Rectal smooth muscle tissue (tissue), 1 donor: Measurements from ENCODE around the gene SEMA4B.

Experiments used
- H3K27ac ChIP-seq: one replicate; pipeline ENCODE4 v1.7.0; 2013; ENCODE audit warnings: low read depth, low read length, inconsistent platforms
- H3K27me3 ChIP-seq: one replicate; pipeline ENCODE4 v1.7.0; 2013; ENCODE audit warnings: low read length; ENCODE audit not compliant: control insufficient read depth, insufficient read depth
- H3K36me3 ChIP-seq: one replicate; pipeline ENCODE4 v1.7.0; 2013; ENCODE audit warnings: low read length; ENCODE audit not compliant: control insufficient read depth, insufficient read depth
- H3K4me1 ChIP-seq: one replicate; pipeline ENCODE4 v1.7.0; 2013; ENCODE audit warnings: low read length; ENCODE audit not compliant: control insufficient read depth, insufficient read depth
- H3K4me3 ChIP-seq: one replicate; pipeline ENCODE4 v1.7.0; 2013; ENCODE audit warnings: low read length
- H3K9ac ChIP-seq: one replicate; pipeline ENCODE4 v1.7.0; 2013; ENCODE audit warnings: low read length

Gene SEMA4B

GRCh38 chr15:90213122-90213817 lies 12.1 kb downstream of the SEMA4B start:
- Histone ChIP-seq H3K9ac (no peak overlapping the region), H3K27me3 (no peaks in the 10 kb centered on the region), H3K36me3 (peaks cover 24% of the 10 kb centered on the region), H3K4me3 (no peak overlapping the region), H3K27ac (no peak overlapping the region), H3K4me1 (peaks cover 19% of the 10 kb centered on the region)

GRCh38 chr15:90213818-90214204 lies 12.7 kb downstream of the SEMA4B start:
- Histone ChIP-seq H3K27ac (no peak overlapping the region), H3K4me1 (peaks cover 19% of the 10 kb centered on the region), H3K9ac (no peak overlapping the region), H3K27me3 (no peaks in the 10 kb centered on the region), H3K4me3 (no peak overlapping the region), H3K36me3 (peaks cover 24% of the 10 kb centered on the region)

- no peak overlapping the region for H3K27ac ChIP-seq
- no peak overlapping the region for H3K9ac ChIP-seq
- peaks cover 23% of the 10 kb centered on the region for H3K4me1 ChIP-seq
- no peaks in the 10 kb centered on the region for H3K27me3 ChIP-seq
- peaks cover 24% of the 10 kb centered on the region for H3K36me3 ChIP-seq
- no peak overlapping the region for H3K4me3 ChIP-seq
Observed at GRCh38 chr15:90214553-90215196, 13.5 kb downstream of the SEMA4B start.

- Histone ChIP-seq H3K36me3 (peaks cover 27% of the 10 kb centered on the region), H3K27ac (no peak overlapping the region), H3K4me3 (no peak overlapping the region), H3K9ac (no peak overlapping the region), H3K4me1 (peaks cover 12% of the 10 kb centered on the region), H3K27me3 (no peaks in the 10 kb centered on the region)
Observed at GRCh38 chr15:90217671-90218394, 16.7 kb downstream of the SEMA4B start.

GRCh38 chr15:90219421-90220141 lies 18.5 kb downstream of the SEMA4B start:
- Histone ChIP-seq H3K27me3 (no peaks in the 10 kb centered on the region), H3K4me1 (peaks cover 12% of the 10 kb centered on the region), H3K36me3 (peaks cover 40% of the 10 kb centered on the region), H3K9ac (no peak overlapping the region), H3K27ac (peak overlapping the region; percentile 56), H3K4me3 (no peak overlapping the region)

- H3K36me3 ChIP-seq, result peaks cover 52% of the 10 kb centered on the region
- no peak overlapping the region for H3K9ac ChIP-seq
Observed at GRCh38 chr15:90221246-90221900, 20.2 kb downstream of the SEMA4B start.

DNA sequence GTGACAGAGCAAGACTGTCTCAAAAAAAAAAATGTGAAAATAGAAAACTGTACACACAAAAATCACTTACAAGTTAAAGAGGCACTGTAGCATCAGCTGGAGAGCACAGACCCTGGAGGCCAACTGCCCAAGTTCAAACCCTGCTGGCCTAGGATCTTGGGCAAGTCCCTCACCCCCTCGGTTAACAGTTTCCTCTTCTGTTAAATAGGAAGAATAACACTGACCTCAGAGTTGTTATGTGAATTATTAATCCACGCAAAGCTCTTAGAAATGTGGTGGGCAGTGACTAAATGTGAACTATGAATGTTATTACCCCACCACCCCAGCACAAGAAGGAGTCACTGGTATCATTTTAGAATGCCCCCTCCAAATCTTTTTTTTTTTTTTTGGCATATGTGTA lies 21.4 kb downstream of the SEMA4B start:
- no peak overlapping the region for H3K27ac ChIP-seq
- no peak overlapping the region for H3K4me3 ChIP-seq
- no peaks in the 10 kb centered on the region for H3K27me3 ChIP-seq
- peaks cover 48% of the 10 kb centered on the region for H3K36me3 ChIP-seq
- no peak overlapping the region for H3K9ac ChIP-seq
- H3K4me1 ChIP-seq, result peaks cover 12% of the 10 kb centered on the region

More at GRCh38 chr15:90221246-90221900, 20.2 kb downstream of the SEMA4B start:
- peak overlapping the region; percentile 18 for H3K4me3 ChIP-seq
- peaks cover 12% of the 10 kb centered on the region for H3K4me1 ChIP-seq
- peak overlapping the region; percentile 78 for H3K27ac ChIP-seq
- no peaks in the 10 kb centered on the region for H3K27me3 ChIP-seq

DNA sequence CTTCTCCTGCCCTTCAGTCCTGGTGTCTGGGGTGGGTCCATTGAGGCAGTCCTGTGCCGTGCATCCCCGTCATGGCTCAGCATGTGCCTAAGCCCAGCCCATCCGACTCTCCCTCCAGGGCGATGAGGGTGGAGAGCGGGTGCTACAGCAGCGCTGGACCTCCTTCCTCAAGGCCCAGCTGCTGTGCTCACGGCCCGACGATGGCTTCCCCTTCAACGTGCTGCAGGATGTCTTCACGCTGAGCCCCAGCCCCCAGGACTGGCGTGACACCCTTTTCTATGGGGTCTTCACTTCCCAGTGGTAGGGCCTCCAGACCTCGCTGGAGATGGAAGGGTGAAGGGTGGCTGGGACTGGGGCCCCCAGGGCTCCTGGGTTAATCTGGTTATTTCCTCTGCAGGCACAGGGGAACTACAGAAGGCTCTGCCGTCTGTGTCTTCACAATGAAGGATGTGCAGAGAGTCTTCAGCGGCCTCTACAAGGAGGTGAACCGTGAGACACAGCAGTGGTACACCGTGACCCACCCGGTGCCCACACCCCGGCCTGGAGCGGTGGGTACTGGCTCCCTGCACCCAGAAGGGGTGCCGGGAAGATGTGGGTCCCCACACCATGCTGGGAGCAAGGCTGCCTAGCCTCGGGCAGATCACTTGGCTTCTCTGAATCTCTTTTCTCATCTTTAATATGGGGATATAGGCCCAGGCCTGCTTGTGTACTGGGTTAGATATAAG lies 22.5 kb downstream of the SEMA4B start:
- Histone ChIP-seq H3K27ac (no peak overlapping the region), H3K36me3 (peaks cover 49% of the 10 kb centered on the region), H3K4me3 (no peak overlapping the region), H3K9ac (no peak overlapping the region), H3K4me1 (peaks cover 12% of the 10 kb centered on the region), H3K27me3 (no peaks in the 10 kb centered on the region)

DNA sequence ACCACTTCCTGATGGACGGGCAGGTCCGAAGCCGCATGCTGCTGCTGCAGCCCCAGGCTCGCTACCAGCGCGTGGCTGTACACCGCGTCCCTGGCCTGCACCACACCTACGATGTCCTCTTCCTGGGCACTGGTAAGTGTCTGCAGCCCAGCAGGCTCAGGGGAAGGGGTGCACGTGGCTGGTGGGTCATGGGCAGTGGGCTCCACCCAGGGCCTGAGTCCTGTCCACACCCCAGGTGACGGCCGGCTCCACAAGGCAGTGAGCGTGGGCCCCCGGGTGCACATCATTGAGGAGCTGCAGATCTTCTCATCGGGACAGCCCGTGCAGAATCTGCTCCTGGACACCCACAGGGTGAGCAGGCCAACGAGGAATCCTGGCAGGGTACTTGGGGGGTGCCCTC lies 23.9 kb downstream of the SEMA4B start:
- Histone ChIP-seq H3K36me3 (peaks cover 56% of the 10 kb centered on the region), H3K27me3 (no peaks in the 10 kb centered on the region), H3K4me3 (no peak overlapping the region), H3K4me1 (peaks cover 9% of the 10 kb centered on the region), H3K9ac (no peak overlapping the region), H3K27ac (no peak overlapping the region)

DNA sequence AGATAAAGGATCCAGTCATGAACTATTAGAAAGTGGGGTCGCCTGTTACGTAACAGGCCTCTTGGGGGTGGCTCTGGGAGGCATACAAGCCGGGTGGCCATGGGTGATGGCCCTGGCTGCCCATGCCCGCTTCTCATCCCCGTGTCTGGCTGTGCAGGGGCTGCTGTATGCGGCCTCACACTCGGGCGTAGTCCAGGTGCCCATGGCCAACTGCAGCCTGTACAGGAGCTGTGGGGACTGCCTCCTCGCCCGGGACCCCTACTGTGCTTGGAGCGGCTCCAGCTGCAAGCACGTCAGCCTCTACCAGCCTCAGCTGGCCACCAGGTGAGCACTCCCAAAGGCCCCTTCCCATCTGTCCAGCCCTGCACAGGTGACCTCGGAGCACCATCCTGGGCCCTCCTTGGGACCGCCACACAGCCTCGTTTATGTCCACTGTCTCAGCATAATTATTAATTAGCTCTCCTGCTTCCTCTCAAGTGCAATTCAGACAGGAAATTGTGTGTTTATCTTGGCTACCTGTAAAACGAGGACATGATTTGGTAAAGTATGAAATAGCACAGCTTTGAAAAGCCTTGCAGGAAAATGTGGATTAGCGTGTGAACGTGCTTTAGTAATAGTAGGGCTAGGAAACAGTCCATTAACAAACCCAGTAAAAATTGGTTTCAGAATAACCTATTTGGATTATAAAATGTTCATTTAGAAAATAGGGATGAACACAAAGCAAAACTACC lies 24.5 kb downstream of the SEMA4B start:
- H3K9ac ChIP-seq, result no peak overlapping the region
- no peak overlapping the region for H3K27ac ChIP-seq
- H3K36me3 ChIP-seq, result peaks cover 56% of the 10 kb centered on the region
- no peak overlapping the region for H3K4me3 ChIP-seq
- H3K4me1 ChIP-seq, result peaks cover 8% of the 10 kb centered on the region
- H3K27me3 ChIP-seq, result no peaks in the 10 kb centered on the region

- Histone ChIP-seq H3K4me3 (no peak overlapping the region), H3K27me3 (no peaks in the 10 kb centered on the region), H3K36me3 (peaks cover 49% of the 10 kb centered on the region), H3K27ac (no peak overlapping the region), H3K4me1 (no peaks in the 10 kb centered on the region), H3K9ac (no peak overlapping the region)
Observed at GRCh38 chr15:90227336-90227735, 26.2 kb downstream of the SEMA4B start.
